ENCODE data around the gene TMEM164.

The TMEM164 gene

GRCh38 chrX:110004215-110004614 lies 1.3 kb downstream of the TMEM164 start:
- no peak for DNase-seq

- DNase-seq = no peak
These were observed 1.9 kb downstream of the TMEM164 start for GRCh38 chrX:110004731-110005369.

- no peak for DNase-seq
These were observed 3.2 kb downstream of the TMEM164 start for GRCh38 chrX:110006161-110006560.

GRCh38 chrX:110006821-110007375 lies 4.0 kb downstream of the TMEM164 start:
- DNase-seq = no peak

GRCh38 chrX:110008011-110008635 lies 5.2 kb downstream of the TMEM164 start:
- no peak for DNase-seq

GRCh38 chrX:110012818-110013485 lies 10.0 kb downstream of the TMEM164 start:
- no peak for DNase-seq

GRCh38 chrX:110013968-110014367 lies 11.1 kb downstream of the TMEM164 start:
- no peak for DNase-seq

GRCh38 chrX:110015032-110015431 lies 12.1 kb downstream of the TMEM164 start:
- no peak for DNase-seq

GRCh38 chrX:110015915-110016314 lies 13.0 kb downstream of the TMEM164 start:
- DNase-seq = no peak

- no peak for DNase-seq
These were observed 17.6 kb downstream of the TMEM164 start for GRCh38 chrX:110020536-110020935.

- no peak for DNase-seq
These were observed 18.5 kb downstream of the TMEM164 start for GRCh38 chrX:110021258-110022022.

GRCh38 chrX:110022599-110023448 lies 19.9 kb downstream of the TMEM164 start:
- no peak for DNase-seq

- DNase-seq = no peak
These were observed 22.5 kb downstream of the TMEM164 start for GRCh38 chrX:110025395-110025794.

GRCh38 chrX:110026099-110026844 lies 23.4 kb downstream of the TMEM164 start:
- no peak for DNase-seq

- no peak for DNase-seq
These were observed 29.7 kb downstream of the TMEM164 start for GRCh38 chrX:110032534-110033147.

- no peak for DNase-seq
These were observed 31.1 kb downstream of the TMEM164 start for GRCh38 chrX:110034036-110034435.

GRCh38 chrX:110036162-110037033 lies 33.5 kb downstream of the TMEM164 start:
- DNase-seq = no peak

GRCh38 chrX:110037178-110037577 lies 34.3 kb downstream of the TMEM164 start:
- no peak for DNase-seq

GRCh38 chrX:110038900-110039299 lies 36.0 kb downstream of the TMEM164 start:
- no peak for DNase-seq

GRCh38 chrX:110041980-110042379 lies 39.1 kb downstream of the TMEM164 start:
- no peak for DNase-seq
